K562 treated with DMSO at 1 percent for 24 hours (cell line): Measurements from ENCODE around the gene THYN1. TPM values are rescaled to one million over a fixed set of nuclear protein-coding genes. Genes with fewer than 3 reads are reported as not detected.

Experiments used
- total RNA-seq: library from RNA; unstranded; fragments of 300-600 nt; gene quantifications from 2 replicates; pipeline ENCODE4 v1.2.3, GENCODE V29; 2022; ENCODE audit warnings: low read depth; ENCODE audit not compliant: insufficient read depth

THYN1 gene
- total RNA-seq = 52.9 and 60.1 TPM in 2 replicates

GRCh38 chr11:134253188-134253993, at the start of gene THYN1, which contains the start of gene ACAD8:
Gene THYN1, minus strand, starts transcription at chr11:134253352. Its CDS starts 470 bp downstream, at chr11:134252882.
Gene ACAD8, plus strand, starts transcription at chr11:134253568. Its CDS starts 33 bp downstream, at chr11:134253601.

GRCh38 chr11:134275534-134276395, 22.6 kb upstream of the THYN1 start, which contains the start of gene GLB1L3:
Gene GLB1L3, plus strand, starts transcription at chr11:134276379. Its CDS starts 362 bp downstream, at chr11:134276741.

GRCh38 chr11:134223836-134224709, 29.1 kb downstream of the THYN1 start, which contains the start of the genes NCAPD3 and VPS26B:
Gene NCAPD3, minus strand, starts transcription at chr11:134223967. Its CDS starts 41 bp downstream, at chr11:134223926.
Gene VPS26B, plus strand, starts transcription at chr11:134224671. Its CDS starts 452 bp downstream, at chr11:134225123.

Other genes starting within 250 kb of the THYN1 start
- 0.46 and 0.54 TPM in 2 replicates for gene JAM3, start 184.3 kb downstream of the THYN1 start, total RNA-seq
- 46.3 and 51.7 TPM in 2 replicates for gene NCAPD3, start 29.4 kb downstream of the THYN1 start, total RNA-seq
- 53.0 and 53.4 TPM in 2 replicates for gene VPS26B, start 28.7 kb downstream of the THYN1 start, total RNA-seq
- 19.6 and 19.9 TPM in 2 replicates for gene ACAD8, start 216 bp upstream of the THYN1 start, total RNA-seq
- 0.24 TPM in 1 of 2 replicates, not detected in the other for gene GLB1L3, start 23.0 kb upstream of the THYN1 start, total RNA-seq
- 13.5 and 14.4 TPM in 2 replicates for gene GLB1L2, start 78.6 kb upstream of the THYN1 start, total RNA-seq
- 0.36 TPM in 1 of 2 replicates, not detected in the other for gene B3GAT1, start 158.9 kb upstream of the THYN1 start, total RNA-seq